ENCODE results near the gene ZNF76.

DNA sequence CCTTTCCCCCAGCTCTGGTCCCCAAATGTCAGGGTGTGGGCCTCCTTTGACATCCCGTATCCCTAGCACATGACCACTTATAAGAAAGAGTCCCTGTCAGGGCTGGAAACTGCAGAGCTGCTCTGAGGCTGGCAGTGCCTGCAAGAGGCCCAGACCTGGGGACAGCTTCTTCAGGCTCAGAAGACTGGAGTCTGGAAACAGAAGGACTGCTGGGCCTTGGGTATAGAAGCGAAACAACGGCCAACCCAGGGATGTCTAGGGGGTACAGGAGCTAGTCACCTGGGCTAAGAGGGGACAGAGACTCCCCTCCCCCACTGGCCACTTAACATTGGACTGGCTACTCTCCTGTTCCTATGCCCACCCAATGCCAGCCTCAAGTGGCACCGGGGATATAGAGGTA is 41.1 kb upstream of the ZNF76 start:
- no peak for TF ChIP-seq POLR2A (IDR thresholded peaks at IDR 0.05; ENCODE audit: low read length)
- TF ChIP-seq GATA1 (IDR thresholded peaks at IDR 0.05; ENCODE audit: low read depth, low read length), result no peak
